Stimulated activated memory B cell treated with anti-CD40 and anti-IgM and Interleukin-4, amounts not matched to agents 10 μg/mL and 1 μg/mL and 100 μg/mL, for 72 hours (primary cell): ENCODE data around the gene TPM4.
A peak's percentile ranks its signal among the peaks of the same experiment; 100 is the strongest.

ENCODE experiments used
- ATAC-seq: fragments of 150-1000 bp; cut with Tn5 transposase; 2 replicates; pipeline ENCODE4 v1.10.0; 2021
- H3K27ac Mint-ChIP-seq: one replicate; pipeline ENCODE4 v1.8.0; 2022; ENCODE audit warnings: mild to moderate bottlenecking, mixed read lengths
- H3K27me3 Mint-ChIP-seq: one replicate; pipeline ENCODE4 v1.8.0; 2022; ENCODE audit warnings: mixed read lengths
- H3K36me3 Mint-ChIP-seq: one replicate; pipeline ENCODE4 v1.8.0; 2022; ENCODE audit warnings: mixed read lengths
- H3K4me1 Mint-ChIP-seq: one replicate; pipeline ENCODE4 v1.8.0; 2022; ENCODE audit warnings: mixed read lengths
- H3K4me3 Mint-ChIP-seq: one replicate; pipeline ENCODE4 v1.8.0; 2022; ENCODE audit warnings: mild to moderate bottlenecking, moderate library complexity, mixed read lengths
- H3K9me3 Mint-ChIP-seq: one replicate; pipeline ENCODE4 v1.8.0; 2022; ENCODE audit warnings: mixed read lengths

TPM4 gene

GRCh38 chr19:16139752-16140151, 63.5 kb downstream of the TPM4 start:
- Mint-ChIP-seq H3K4me3 (peak overlapping the region; percentile 30), H3K27ac (peak overlapping the region; percentile 100), H3K36me3 (peaks cover 21% of the 10 kb centered on the region), H3K27me3 (no peaks in the 10 kb centered on the region), H3K4me1 (peaks cover 73% of the 10 kb centered on the region), H3K9me3 (peaks cover 9% of the 10 kb centered on the region)
- peak; percentile 4 for ATAC-seq

GRCh38 chr19:16141043-16141442, 64.7 kb downstream of the TPM4 start:
- peak overlapping the region; percentile 43 for H3K4me3 Mint-ChIP-seq
- H3K9me3 Mint-ChIP-seq = peaks cover 9% of the 10 kb centered on the region
- peaks cover 27% of the 10 kb centered on the region for H3K36me3 Mint-ChIP-seq
- peak overlapping the region; percentile 100 for H3K27ac Mint-ChIP-seq
- peaks cover 72% of the 10 kb centered on the region for H3K4me1 Mint-ChIP-seq
- no peaks in the 10 kb centered on the region for H3K27me3 Mint-ChIP-seq
- peak; percentile 87 for ATAC-seq

GRCh38 chr19:16142032-16142580, 65.8 kb downstream of the TPM4 start:
- Mint-ChIP-seq H3K9me3 (peaks cover 5% of the 10 kb centered on the region), H3K27me3 (no peaks in the 10 kb centered on the region), H3K4me3 (peak overlapping the region; percentile 1), H3K4me1 (peaks cover 68% of the 10 kb centered on the region), H3K27ac (peak overlapping the region; percentile 100), H3K36me3 (peaks cover 33% of the 10 kb centered on the region)
- no peak for ATAC-seq

GRCh38 chr19:16143399-16144215, 67.3 kb downstream of the TPM4 start, which contains the start of gene HSH2D:
HSH2D (plus strand) TSS chr19:16143685; CDS start chr19:16148751, 5,066 bp downstream.
- peak within 1 kb of the TSS; percentile 99 for H3K4me3 Mint-ChIP-seq
- H3K27me3 Mint-ChIP-seq = no peaks in the 10 kb centered on the region
- peak; percentile 90 for ATAC-seq
- H3K4me1 Mint-ChIP-seq = peaks cover 67% of the 10 kb centered on the region
- peaks cover 5% of the 10 kb centered on the region for H3K9me3 Mint-ChIP-seq
- peak within 1 kb of the TSS; percentile 100 for H3K27ac Mint-ChIP-seq
- peaks cover 34% of the 10 kb centered on the region for H3K36me3 Mint-ChIP-seq

GRCh38 chr19:16144216-16144581, 67.9 kb downstream of the TPM4 start:
- peak overlapping the region; percentile 100 for H3K27ac Mint-ChIP-seq
- H3K27me3 Mint-ChIP-seq = no peaks in the 10 kb centered on the region
- H3K36me3 Mint-ChIP-seq = peaks cover 40% of the 10 kb centered on the region
- H3K9me3 Mint-ChIP-seq = peaks cover 5% of the 10 kb centered on the region
- no peak for ATAC-seq
- peaks cover 67% of the 10 kb centered on the region for H3K4me1 Mint-ChIP-seq
- H3K4me3 Mint-ChIP-seq = peak overlapping the region; percentile 99

GRCh38 chr19:16146112-16146511, 69.8 kb downstream of the TPM4 start:
- Mint-ChIP-seq H3K9me3 (peaks cover 5% of the 10 kb centered on the region), H3K27ac (peak overlapping the region; percentile 100), H3K4me1 (peaks cover 58% of the 10 kb centered on the region), H3K4me3 (peak overlapping the region; percentile 99), H3K27me3 (no peaks in the 10 kb centered on the region), H3K36me3 (peaks cover 48% of the 10 kb centered on the region)
- ATAC-seq = no peak

- Mint-ChIP-seq H3K27me3 (no peaks in the 10 kb centered on the region), H3K9me3 (no peaks in the 10 kb centered on the region), H3K27ac (peak overlapping the region; percentile 85), H3K36me3 (peaks cover 67% of the 10 kb centered on the region), H3K4me1 (peaks cover 55% of the 10 kb centered on the region), H3K4me3 (peak overlapping the region; percentile 70)
- no peak for ATAC-seq
These were observed 72.3 kb downstream of the TPM4 start for GRCh38 chr19:16148443-16149229.
